HG02588 (cell line): ENCODE results near the gene RARRES2.
"Not testable (repeated sequence)": the region's sequence is repeated elsewhere in the genome, so short reads cannot be mapped to it uniquely, and the experiment has no call there.

ENCODE experiments used
- ATAC-seq: cut with Tn5 transposase; IDR thresholded peaks from one replicate; pipeline ENCODE4 v1.9.1; 2021; ENCODE audit warnings: mild to moderate bottlenecking, moderate library complexity; ENCODE audit not compliant: unreplicated experiment

RARRES2 gene

DNA sequence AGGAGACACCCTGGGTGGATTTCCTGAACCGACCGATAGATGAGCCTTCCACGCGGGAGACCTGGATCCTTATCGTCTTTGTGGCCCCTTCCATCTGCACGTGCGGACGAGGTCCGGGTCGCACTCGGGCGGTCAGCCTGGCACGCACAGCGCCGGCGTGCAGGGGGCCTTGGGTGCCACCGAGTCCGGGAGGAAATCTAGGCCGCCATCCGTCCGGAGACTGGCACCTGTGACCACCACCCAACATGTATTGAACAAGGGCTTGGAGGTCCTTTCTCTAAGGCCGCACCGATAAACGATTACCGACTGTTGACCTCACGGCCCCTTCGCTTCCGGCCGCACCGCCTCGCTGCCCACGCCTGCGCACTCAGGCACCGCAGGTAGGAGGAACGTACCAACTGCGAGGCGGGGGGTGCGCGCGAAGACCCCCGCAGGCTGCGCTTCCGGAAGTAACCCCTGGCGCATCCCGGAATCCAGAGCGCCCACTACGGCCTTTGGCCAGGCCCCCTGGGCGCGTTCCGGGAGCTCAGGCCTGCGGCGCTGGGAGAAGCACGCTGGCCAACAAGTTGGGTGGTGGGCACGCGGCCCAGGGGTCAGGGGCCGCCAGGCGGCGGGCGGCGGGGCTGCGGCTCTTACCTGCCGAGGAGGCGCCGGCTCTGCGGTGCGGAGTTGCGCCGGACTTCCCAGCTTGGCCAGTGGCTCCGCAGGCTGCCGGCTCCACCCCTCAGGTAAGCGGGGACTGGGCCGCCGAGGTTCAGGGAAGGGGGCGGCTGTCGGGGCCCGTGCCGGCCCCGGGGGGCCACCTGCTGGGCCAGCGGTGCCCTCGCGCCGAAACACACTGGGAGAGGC is 18.4 kb downstream of the RARRES2 start, which contains the start of the genes ACTR3C and LRRC61:
Gene ACTR3C (minus strand): TSS at position 713 of the 849 bp plus-strand sequence. CDS start 28,249 bp downstream, outside the sequence.
Gene LRRC61 (plus strand): TSS at position 523 of the 849 bp plus-strand sequence. CDS start 13,507 bp downstream, outside the sequence.
- ATAC-seq = peak; percentile 55

DNA sequence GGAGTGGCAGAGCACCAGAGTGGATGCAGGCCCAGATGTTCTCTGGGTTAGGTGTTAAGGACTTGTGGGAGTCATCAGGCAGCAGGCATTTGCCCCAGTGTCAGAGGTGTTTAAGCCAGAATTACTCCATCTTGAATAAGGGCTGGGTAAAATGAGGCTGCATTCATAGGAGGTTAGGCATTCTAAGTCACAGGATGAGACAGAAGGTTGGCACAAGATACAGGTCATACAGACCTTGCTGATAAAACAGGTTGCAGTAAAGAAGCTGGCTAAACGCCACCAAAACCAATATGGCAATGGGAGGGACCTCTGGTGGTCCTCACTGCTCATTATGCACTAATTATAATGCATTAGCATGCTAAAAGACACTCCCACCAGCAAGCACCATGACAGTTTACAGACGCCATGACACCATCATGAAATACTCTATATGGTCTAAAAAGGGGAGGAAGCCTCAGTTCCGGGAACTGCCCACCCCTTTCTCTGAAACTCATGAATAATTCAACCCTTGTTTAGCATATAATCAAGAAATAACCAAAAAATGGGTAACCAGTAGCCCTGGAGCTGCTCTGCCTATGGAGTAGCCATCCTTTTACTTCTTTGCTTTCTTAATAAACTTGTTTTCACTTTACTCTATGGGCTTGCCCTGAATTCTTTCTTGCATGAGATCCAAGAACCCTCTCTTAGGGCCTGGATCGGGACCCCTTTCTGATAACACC is 19.2 kb downstream of the RARRES2 start:
- no peak for ATAC-seq

DNA sequence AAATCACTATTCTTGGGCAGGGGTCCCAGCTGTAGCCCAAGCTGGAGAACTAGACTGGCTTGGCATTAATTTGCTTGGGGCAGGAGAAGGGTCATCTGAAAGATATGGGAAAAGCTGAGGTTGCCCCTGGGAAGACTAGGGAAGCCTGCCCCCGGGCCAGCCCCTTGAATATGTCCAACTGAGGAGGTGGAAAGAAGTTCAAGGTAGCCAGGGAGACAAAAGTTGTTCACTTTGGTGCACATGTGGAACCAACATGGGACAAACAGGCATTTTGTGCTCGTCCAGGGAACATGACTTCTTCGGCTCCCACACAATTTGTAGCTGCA is 19.7 kb downstream of the RARRES2 start:
- ATAC-seq = no peak

- no peak for ATAC-seq
These were observed 23.5 kb downstream of the RARRES2 start for GRCh38 chr7:150317748-150318444.

GRCh38 chr7:150316987-150317386 is 24.4 kb downstream of the RARRES2 start:
- ATAC-seq = not testable (repeated sequence)

DNA sequence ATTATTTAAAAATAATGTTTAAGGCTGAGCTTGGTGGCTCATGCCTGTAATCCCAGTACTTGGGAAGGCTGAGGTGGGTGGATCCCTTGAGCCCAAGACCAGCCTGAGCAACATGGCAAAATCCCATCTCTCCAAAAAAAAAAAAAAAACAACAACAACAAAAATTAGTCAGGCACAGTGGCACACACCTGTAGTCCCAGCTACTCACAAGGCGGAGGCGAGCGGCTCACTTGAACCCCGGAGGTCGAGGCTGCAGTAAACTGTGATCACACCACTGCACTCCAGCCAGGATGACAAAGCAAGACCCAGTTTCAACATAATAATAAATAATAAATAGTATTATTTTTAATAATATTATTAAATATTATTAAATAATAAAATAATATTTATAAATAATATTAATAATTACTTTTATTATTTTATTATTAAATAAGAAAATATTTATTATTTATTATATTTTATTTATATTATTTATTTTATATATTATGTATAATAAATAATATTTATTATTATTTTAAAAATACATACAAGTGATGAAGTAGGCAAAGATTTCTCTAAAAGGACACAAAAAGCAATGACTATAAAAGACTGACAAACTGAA is 26.7 kb downstream of the RARRES2 start:
- no peak for ATAC-seq

GRCh38 chr7:150313870-150314269 is 27.6 kb downstream of the RARRES2 start:
- no peak for ATAC-seq

- no peak for ATAC-seq
These were observed 28.0 kb downstream of the RARRES2 start for GRCh38 chr7:150313367-150313809.

- not testable (repeated sequence) for ATAC-seq
These were observed 28.6 kb downstream of the RARRES2 start for GRCh38 chr7:150312649-150313366.

GRCh38 chr7:150311711-150312110 is 29.7 kb downstream of the RARRES2 start:
- ATAC-seq = no peak

DNA sequence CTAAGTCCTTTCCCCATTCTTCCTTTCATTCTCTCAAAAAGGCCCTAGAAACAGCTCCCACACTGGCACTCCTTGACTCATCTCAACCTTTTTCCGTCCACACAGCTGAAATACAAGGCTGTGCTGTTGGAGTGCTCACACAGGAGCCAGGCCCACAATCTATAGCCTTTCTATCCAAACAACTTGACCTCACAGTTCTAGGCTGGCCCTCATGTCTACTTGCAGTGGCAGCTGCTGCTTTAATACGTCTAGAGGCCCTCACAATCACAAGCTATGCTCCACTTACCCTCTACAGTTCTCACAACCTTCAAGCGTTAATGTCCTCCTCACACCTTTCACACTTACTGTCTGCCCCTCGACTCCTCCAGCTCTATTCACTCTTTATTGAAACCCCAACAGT is 30.3 kb downstream of the RARRES2 start:
- ATAC-seq = no peak

DNA sequence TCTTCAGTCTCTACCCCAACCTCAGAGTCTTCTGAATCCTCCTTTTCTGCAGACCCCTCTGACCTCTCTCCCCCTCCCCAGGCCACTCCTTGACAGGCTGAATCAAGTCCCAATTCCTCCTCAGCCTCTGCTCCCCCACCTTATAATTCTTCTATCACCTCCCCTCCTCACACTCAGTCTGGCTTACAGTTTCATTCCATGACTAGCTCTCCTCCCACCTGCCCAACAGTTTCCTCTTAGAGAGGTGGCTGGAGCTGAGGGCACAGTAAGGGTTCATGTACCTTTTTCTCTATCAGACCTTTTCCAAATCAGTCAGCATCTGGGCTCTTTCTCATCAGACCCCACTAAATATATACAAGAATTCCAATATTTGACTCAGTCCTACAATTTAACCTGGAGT is 32.9 kb downstream of the RARRES2 start:
- ATAC-seq = no peak

DNA sequence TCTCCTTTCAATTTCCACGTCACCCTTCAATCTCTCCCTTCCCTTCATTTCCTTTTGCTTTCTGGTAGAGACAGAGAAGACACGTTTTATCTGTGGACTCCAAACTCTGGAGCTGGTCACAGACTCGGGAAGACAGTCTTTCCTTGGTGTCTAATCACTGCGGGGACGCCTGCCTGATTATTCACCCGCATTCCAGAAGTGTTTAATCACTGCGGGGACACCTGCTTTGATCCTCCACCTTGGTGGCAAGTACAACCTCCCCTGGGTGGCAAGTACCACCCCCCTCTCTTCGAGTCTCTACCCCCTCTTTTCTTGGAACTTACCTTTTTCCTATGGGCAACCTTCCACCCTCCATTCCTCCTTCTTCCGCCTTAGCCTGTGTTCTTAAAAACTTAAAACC is 33.5 kb downstream of the RARRES2 start:
- ATAC-seq = no peak

GRCh38 chr7:150307129-150307528 is 34.3 kb downstream of the RARRES2 start:
- ATAC-seq = no peak

- not testable (repeated sequence) for ATAC-seq
These were observed 35.1 kb downstream of the RARRES2 start for GRCh38 chr7:150306377-150306776.

GRCh38 chr7:150305903-150306284 is 35.5 kb downstream of the RARRES2 start:
- not testable (repeated sequence) for ATAC-seq

GRCh38 chr7:150305259-150305902 is 36.0 kb downstream of the RARRES2 start:
- ATAC-seq = not testable (repeated sequence)

- ATAC-seq = not testable (repeated sequence)
These were observed 36.8 kb downstream of the RARRES2 start for GRCh38 chr7:150304499-150305258.

GRCh38 chr7:150302908-150303310 is 38.5 kb downstream of the RARRES2 start:
- not testable (repeated sequence) for ATAC-seq
